Left cardiac atrium (tissue), 4 donors: Measurements from ENCODE around the gene PJA1. TPM values are rescaled to one million over a fixed set of nuclear protein-coding genes. Genes with fewer than 3 reads are reported as not detected.
A peak's percentile ranks its signal among the peaks of the same experiment; 100 is the strongest.

Experiments
- ATAC-seq, 2 donors: fragments of 200-7000 bp; cut with Tn5 transposase; one replicate each; pipeline ENCODE4 v1.9.1; 2020; ENCODE audit warnings: mild to moderate bottlenecking in 2 of 2, moderate library complexity in 2 of 2
- DNase-seq: peaks from one replicate; pipeline ENCODE4 v3.0.0-alpha.2; 2020
- intact Hi-C, 2 donors: fragments of 100-400 bp; cut with DNase I; formaldehyde crosslinking; loops; one replicate each; pipeline versions ENCODE4 v1.14.1 to v1.15.1; 2022 to 2023
- total RNA-seq, 2 donors: library from RNA; stranded (reverse); fragmentation: NEBNext Ultra II Directional; extraction: Animal tissue kit (Norgen Biotek cat#: 25700); gene quantifications; one replicate each; pipeline ENCODE4 v1.2.1, GENCODE V29; 2021
- donor health status: DM: no; HTN: yes; CAD: no.
- donor health status: DM: no; HTN: yes; CAD: no; lungs with severe emphysema.
- donor health status: DM: yes; HTN: yes; CAD: no.
- donor health status: Dilated cardiomyopathy.

The PJA1 gene
- total RNA-seq, 2 donors from 2014 or later, result 16.9 to 23.4 TPM

DNA sequence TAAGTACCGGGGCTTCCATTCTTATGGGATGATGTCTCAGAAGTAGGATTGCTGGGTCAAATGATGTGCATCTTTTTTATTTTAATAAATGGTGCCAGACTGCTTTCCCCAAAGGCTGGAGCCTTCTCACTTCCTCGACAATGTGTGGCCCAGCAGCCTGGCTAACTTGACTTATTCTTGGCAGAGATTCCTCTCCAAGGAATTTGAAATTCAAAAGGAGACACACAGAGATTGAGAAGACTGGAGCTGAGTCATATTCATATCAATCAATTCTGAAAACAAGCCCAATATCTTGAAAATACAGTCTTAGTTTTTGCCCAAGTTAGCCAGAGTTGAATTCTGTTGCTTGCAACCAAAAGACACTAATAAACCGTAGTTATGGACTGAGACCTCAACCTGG, 10.8 kb upstream of the PJA1 start:
- intact Hi-C loops, result no loop called here
- no peak for DNase-seq
- ATAC-seq, result no peak

DNA sequence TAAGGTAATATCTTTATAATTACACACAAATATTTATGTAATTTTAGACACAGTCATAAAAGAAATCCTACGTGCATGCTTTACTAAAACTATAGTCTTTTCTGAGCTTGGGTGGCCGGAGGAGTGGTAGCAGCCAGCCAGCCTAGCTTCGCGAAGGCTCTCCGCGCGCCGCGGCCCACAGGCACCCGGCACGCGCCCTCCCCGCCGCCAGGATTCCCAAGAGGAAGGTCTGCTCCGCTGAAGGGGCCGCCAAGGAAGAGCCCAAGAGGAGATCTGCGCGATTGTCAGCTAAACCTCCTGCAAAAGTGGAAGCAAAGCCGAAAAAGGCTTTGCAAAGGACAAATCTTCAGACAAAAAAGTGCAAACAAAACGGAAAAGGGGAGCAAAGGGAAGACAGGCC, 8.7 kb upstream of the PJA1 start:
- ATAC-seq, result no peak
- intact Hi-C loops, result no loop called here
- DNase-seq, result no peak

DNA sequence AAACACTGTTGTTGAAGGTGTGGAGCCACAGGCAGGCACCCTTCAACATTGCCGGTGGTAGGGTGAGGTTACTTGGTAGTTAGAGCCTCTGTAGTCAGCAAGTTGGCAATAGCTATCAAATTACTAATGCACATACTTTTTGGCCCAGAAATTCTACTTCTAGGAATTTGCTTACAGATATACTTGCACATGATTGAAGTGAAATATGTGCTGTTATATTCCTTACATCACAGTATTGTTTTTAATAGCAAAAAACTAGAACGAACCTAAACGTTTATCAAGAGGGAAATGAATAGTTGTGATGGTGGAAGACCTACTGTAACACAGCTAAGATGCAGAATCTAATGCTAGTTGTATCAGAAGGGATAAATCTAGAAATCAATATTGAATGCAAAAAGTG, 7.7 kb upstream of the PJA1 start:
- ATAC-seq, result no peak
- DNase-seq, result no peak
- intact Hi-C loops, result no loop called here

DNA sequence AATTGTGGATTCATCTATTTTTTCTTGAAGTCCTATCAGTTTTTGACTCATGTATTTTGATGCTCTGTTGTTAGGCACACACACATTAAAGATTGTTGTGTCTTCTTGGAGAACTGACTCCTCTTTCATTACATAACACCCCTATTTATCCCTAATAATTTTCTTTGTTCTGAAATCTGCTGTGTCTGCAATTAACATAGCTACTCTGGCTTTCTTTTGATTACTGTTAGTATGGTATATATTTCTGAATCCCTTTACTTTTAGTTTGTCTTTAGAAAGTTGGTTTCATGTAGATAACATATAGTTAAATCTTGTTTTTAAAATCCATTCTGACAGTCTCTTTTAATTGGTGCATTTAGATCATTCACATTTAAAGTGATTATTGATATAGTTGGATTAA, 5.1 kb upstream of the PJA1 start:
- DNase-seq, result no peak
- no peak for ATAC-seq
- intact Hi-C loops, result no loop called here

DNA sequence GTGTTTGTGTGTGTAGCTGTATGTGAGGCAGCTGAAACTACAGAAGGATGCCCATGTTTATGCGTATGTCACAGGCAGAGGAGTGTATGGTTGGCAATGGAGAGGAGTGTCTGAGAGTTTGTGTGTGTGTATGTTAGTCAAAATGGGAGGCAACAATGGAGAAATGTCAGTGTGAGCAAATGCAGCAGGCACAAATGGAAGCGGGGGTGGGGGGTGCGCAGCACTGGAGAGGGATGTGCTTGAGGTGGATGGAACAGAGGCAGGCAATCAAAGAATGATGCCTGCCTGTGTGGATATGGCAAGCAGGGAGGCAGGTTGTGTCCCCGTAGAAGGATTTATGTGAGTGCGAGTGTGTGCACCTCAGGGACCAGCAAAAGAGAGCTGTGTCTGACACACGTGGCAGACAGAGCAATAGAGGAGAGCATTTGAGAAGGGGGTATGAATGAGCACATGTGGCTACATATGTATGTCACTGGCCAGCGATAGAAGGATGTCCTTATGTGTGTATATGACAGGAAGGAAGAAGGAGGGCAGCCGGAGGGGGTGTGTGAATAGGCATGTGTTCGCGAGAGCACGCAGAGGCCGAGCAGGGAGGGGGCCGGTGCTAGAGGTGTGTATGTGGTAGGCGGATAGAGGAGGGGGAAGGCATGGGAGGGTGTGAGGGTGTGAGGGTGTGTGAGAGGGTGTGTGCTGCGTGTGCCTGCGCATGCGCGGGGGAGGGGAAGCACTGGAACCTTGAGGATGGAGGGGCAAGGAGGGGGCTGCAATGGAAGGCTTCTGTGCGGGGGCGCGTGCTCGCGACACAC, 1.1 kb downstream of the PJA1 start:
- ATAC-seq (peak; percentile 56 to 88), DNase-seq (peak; percentile 40)
- intact Hi-C loops, result no loop called here

DNA sequence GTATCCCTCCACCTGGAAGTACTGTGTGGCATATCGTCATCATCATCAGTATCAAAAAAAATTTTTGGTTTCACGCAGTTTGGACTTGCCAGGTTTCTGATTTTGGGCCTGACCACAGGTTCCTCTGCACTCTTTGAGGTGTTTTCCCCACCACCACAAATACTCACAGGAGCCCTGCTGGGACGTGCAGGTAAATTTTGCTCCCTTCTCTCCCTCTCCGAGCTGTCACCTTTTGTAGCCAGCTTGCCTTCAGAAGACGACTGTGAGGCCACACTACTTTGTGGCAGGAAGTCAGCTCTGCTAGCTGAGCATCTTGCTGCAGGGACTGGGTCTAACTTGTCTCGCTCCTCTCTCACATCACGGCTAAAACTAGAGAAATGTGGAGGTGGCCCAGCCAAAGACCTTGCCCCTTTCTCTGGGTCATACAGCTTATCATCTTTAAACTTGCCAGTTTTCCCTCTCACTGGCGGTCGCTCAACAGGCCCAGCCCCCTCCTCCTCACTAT, 2.8 kb downstream of the PJA1 start:
- intact Hi-C loops, result no loop called here
- ATAC-seq, result no peak
- DNase-seq, result no peak

DNA sequence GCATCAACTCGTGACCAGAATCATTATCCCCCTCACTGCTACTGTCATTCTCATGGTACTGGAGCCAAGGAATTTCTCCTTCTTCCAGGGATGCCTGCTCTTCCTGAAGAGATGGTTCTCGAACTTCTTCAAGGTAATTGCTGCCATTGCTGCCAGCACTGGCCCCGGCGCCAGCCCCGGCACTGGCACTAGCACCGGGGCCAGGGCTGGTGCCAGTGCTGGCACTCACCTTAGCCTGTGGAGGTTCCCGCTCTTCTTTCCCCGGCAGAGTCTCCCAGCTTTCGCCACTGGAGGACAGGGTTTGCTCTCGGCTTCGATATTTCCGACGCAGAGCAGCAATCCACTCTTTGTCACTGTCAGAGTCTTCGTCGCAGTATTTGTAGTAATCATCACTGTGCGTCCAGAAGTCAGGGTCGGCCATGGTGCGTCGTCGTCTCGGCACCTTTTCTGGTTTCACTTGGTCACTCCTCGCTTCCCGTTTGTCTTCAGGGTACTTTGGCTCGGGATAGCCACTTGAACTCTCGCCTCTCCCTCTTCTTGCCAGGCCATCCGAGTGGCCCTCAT, 3.4 kb downstream of the PJA1 start:
- intact Hi-C loops, result no loop called here
- ATAC-seq (no peak), DNase-seq (no peak)

DNA sequence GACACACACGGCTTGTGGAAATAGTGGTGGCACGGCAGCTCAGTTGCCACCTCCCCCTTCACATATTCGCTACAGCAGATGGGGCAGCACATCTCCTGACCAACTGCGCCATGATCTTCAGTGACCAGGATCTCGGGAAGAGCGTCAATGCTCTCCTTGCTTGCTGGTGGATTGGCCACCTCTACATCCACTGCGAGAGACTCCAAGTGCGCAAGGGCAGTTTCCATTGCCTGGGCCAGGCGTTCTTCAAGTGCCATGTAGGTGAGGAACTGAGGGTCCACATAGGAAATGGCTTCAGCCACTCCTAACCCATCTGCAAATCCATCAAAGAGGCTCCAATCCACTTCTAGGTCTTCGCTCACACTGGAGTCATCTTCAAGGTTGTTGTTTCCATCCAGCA, 3.9 kb downstream of the PJA1 start:
- ATAC-seq, result no peak
- intact Hi-C loops, result no loop called here
- DNase-seq, result no peak

DNA sequence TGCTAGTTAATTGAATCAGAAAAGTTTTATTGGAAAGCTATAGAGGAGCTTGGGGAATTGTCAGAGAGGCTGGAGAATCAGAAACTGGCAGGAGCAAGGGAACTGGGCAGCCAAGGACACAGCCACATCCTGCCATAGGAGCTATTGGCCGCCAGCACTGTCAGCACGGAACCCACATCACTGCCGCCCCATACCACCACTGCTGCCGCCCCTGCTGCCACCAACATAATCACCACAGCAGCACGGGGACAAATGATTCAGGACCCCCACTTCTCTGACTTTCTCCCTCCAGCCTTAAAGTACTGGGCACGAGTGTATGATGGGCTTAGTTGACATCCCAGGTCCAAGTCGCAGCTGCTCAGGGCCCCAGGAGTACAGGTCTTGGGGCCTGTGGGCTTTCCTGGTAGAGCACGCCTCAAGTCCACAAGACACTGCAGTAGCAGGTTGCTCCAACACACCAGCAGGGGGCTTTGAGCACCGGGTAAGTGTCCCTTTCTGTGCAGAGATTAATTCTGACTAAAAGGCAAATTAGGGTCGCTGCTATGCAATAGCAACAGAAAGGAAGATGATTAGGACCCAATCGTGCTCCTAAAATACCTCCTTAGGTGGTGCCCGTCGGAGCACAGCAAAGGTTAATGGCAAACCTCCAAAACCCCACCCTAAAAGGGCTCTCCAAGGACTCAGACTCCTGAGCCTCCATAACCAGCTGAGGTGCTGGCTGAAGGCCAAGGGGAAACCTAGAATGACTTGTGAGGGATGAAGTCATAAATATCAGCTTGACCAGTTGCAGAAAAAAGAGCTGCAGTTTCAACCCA, 6.9 kb downstream of the PJA1 start:
- intact Hi-C loops, result loop anchor here in 1 of 2 donors (10.0 kb wide), 1 partner anchor 66 kb away; no protein-coding TSS in a partner anchor
- DNase-seq, result peak; percentile 73
- ATAC-seq, result peak; percentile 38 to 84

DNA sequence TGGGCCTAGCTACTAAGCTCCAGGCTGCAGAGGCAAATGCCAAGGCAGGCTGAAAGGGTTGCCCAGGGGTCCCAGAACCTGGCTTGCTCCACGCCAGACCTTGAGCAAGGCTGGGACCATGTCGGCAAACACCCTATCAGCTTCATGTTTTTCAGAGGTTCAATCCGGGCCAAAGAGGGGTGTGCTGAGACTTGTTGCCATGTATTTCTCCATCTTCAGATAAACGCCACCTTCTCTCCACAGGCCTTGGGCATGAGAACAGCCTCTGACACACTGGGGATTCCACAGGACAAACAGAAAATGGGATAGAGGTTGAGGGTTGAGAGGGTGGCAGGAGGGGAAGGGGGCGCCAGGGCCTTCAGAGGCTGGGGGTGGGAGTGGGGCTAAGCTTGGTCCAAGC, 8.6 kb downstream of the PJA1 start:
- no peak for DNase-seq
- peak in 1 of 2 donors; percentile 35 for ATAC-seq
- intact Hi-C loops, result loop anchor here in 1 of 2 donors (10.0 kb wide), 1 partner anchor 68 kb away; no protein-coding TSS in a partner anchor

DNA sequence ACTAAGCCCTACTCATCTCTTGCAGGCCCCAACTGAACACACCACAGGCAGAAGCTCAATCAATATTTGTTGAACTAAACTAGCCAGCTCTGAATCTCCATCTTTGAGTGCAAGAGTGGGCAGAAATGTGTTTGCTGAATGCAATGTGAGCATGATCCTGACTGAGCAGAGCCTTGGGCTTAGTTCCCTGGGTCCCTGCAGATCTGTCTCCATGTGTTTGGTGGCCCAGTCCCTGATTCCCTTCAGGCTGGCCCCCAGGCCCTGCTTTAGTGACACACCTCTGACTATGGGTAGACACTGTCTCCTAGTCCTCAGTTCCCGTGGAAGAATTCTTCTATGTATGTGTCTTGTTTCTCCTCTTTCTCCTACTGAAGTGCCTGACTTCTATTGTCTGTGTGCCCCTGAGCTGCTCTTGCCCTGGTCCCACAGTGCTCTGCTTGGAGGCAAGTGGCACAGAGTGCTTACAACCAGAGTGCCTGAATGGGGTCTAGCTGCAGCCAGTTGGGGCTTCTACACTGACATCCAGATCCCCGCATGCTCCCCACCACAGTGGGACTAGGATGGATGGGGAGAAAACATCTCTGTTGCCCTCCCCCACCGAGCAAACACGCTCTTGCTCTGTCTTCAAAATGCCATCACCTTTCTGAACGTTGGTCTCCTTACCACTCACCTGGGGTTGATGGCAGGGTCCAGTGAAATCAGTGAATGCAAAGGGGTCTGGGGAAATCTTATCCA, 9.3 kb downstream of the PJA1 start:
- intact Hi-C loops, result loop anchor here in 1 of 2 donors (10.0 kb wide), 1 partner anchor 69 kb away; no protein-coding TSS in a partner anchor
- DNase-seq, result no peak
- no peak for ATAC-seq

DNA sequence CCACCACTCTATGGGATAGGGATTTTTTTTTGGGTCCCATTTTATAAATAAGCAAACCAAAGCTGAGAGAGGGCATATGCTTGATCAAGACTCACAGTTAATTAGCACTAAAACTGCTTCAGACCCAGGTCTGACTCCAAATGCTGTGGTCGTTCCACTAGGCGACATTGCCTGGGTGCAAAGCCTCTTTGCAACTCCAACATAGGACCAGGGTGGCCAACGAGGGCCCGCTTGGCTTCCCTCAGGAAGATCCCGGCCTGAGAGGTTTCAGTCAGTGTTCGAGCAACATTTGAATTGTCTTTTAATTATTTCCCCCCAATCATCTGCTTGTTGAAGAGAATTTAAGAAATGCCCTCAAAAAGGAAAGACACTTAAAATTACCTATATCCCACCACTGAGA, 11.2 kb downstream of the PJA1 start:
- no peak for ATAC-seq
- no peak for DNase-seq
- intact Hi-C loops, result loop anchor here in 1 of 2 donors (10.0 kb wide), 1 partner anchor 71 kb away; no protein-coding TSS in a partner anchor

DNA sequence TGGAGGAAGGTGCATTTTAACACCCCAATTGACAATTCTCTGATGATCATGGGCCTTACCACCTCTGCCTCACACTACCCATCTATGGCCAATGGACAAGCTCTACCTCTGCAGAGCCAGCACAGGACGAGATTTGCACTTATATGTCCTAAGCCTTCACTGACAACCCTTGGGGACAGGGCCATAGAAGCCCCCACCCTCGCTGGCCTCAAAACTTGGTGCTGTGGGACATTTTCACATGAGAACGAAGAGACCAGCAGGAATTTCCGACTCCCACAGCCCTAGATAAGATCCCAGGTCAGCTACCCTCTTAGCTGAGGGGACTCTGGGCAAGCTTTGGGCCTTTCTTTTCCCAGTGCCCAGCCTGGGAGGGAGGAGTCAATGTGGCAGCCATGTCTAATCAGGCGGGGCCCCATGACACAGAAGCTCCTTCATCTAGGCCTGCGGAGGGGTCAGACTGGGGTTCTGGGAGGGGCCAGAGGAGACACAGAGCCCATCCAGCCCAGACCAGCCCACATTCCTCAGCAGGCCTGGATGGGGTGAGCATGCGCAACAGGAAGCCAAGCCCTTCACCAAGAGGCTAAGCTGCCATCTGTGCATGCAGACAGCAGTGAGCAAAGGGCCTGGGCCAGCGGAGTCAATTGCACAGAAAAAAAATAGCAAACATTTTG, 12.1 kb downstream of the PJA1 start:
- intact Hi-C loops, result loop anchor here in 1 of 2 donors (10.0 kb wide), 1 partner anchor 72 kb away; no protein-coding TSS in a partner anchor
- DNase-seq, result peak; percentile 44
- ATAC-seq, result peak; percentile 62 to 79

DNA sequence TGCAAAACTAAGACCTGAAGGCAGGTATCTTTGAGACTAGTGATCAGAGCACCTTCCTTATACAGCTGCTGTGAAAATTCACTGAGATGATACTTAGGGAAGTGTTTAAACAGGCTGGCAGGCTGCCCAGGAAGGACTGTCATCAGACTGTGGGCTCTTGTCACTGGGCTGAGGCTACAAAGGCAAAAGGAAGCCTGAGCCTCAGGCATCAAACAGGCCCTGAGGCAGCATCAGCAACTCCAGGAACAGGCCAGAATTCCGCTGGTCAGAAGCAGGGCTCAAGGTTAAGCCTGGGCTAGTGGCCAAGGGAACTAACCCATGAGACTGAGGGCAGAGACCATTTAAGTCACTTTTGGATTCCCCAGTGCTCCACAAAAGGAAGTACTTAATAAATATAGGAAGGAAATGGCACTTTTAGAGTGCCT, 12.8 kb downstream of the PJA1 start:
- intact Hi-C loops, result loop anchor here in 1 of 2 donors (10.0 kb wide), 1 partner anchor 72 kb away; no protein-coding TSS in a partner anchor
- peak; percentile 54 for DNase-seq
- peak in 1 of 2 donors; percentile 46 for ATAC-seq

DNA sequence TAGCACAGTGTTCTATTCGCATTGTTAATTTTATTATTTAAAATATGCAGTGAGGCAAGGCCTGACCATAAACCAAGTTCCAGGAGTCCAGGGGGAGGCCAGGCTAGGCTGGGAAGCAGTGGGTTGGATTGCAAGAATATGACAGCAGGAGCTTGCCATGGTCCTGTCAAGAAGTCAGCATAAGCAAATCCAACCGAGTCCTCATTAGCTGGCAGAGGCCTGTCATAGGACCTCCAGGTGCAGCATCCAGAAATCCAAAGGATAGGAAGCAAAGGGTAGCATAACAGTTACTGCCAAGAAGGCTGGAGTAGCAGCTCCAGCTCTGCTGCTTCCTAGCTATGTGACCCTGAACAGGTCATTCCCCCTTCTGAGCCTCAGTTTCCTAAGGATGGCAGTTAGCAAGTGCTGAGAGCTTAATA, 13.4 kb downstream of the PJA1 start:
- ATAC-seq (no peak), DNase-seq (no peak)
- intact Hi-C loops, result loop anchor here in 1 of 2 donors (10.0 kb wide), 1 partner anchor 73 kb away; no protein-coding TSS in a partner anchor

DNA sequence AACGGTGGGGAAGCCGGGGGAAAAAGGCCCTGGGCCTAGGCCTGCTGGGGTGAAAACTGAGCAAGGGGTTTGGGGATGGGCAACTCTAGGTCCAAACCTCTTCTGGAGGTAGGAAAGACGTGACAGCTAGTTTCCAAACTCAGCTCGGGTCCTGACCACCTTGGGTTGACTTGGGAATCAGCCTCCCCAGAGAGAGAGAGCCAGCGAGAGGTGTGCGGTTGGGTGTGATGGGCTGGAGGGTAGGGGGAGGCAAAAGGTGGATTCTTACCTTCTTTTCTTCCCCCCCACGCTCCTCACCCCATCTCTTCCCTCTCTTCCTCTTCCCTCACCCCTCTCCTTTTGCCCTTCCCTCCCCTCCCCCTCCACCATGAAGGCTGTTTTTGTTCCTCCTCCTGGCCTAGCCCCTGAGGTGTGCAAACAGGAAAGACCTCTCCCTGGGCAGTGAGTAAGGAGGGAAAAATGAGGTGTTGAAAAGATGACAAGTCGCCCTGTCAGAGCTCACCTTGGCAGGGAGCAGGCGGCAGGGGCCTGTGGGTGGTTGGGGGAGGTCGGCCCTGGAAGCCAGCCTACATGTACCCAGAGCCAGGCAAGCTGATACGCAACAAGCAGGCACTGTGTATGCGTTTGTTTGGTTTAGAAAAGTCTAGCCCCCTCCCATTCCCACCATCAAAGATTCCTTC, 14.8 kb downstream of the PJA1 start:
- intact Hi-C loops, result loop anchor here in 1 of 2 donors (10.0 kb wide), 1 partner anchor 74 kb away; no protein-coding TSS in a partner anchor
- ATAC-seq (peak in 1 of 2 donors; percentile 64), DNase-seq (no peak)
